ENCODE data around the gene IFI27L1. TPM values are rescaled to one million over a fixed set of nuclear protein-coding genes. Genes with fewer than 3 reads are reported as not detected.
A peak's percentile ranks its signal among the peaks of the same experiment; 100 is the strongest.

Gene IFI27L1
- total RNA-seq, 1 donor from 2014 or later, result 24.7 TPM

DNA sequence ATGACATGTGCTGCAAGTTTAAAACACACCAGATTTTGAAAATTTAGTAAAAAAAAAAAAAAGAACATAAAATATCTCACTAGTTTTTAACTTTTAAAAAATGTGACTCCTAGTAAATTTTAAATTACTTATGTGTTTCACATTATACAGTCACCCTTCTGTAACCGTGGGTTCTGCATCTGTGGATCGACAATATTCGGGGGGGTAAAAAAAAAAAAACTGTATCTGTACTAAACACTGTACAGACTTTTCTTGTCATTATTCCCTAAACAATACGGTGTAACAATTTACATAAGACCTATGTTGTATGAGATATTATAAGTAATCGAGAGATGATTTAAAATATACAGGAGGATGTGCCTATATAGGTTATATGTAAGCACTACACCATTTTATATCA, 3.3 kb upstream of the IFI27L1 start:
- Histone ChIP-seq H3K27me3 (ENCODE audit: control insufficient read depth, insufficient read depth, low read length) (no peaks in the 10 kb centered on the region), H3K36me3 (ENCODE audit: control insufficient read depth, insufficient read depth, low read length) (peaks cover 3% of the 10 kb centered on the region), H3K4me3 (ENCODE audit: low read depth, low read length) (no peak overlapping the region)
- TF ChIP-seq CTCF (IDR thresholded peaks at IDR 0.05; ENCODE audit: insufficient read depth, low read length, poor library complexity, severe bottlenecking), result no peak
- DNase-seq (ENCODE audit: low read depth), result no peak

DNA sequence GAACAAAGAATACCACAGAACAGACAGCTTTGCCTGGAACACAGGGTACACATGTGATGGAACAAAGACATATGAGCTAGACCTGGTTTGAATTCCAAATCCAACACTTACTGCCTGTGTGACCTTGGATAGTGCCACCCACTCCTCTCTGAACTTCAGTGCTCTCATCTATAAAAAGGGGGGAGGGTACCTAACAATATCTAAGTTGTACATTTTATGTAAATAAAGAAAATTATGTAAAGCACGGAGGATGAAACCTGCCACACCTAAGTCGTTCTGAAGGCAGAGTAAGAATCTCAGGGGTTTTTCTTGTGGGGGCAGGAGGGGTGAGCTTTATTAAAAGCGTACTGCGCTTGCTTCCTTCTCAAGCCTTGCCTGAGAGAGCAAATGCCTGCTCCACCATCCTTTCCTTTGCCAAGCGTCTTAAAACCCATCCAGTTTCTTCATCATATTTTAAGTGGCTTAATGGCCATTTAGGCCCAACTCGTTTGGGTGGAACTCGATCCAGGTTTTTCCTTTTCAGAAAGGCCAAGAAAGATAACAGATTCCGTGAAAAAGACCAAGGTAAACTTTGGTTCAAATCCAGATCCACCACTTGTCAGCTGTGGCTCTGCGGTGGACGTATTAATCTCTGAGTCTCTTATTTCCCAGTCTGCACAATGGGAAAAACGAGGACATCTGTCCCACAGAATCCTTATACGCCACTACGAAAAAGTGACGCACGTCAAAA, 1.1 kb upstream of the IFI27L1 start:
- H3K4me3 ChIP-seq (ENCODE audit: low read depth, low read length), result peak overlapping the region; percentile 88
- no peak for TF ChIP-seq CTCF (IDR thresholded peaks at IDR 0.05; ENCODE audit: insufficient read depth, low read length, poor library complexity, severe bottlenecking)
- DNase-seq (ENCODE audit: low read depth), result no peak
- H3K27me3 ChIP-seq (ENCODE audit: control insufficient read depth, insufficient read depth, low read length), result no peaks in the 10 kb centered on the region
- H3K36me3 ChIP-seq (ENCODE audit: control insufficient read depth, insufficient read depth, low read length), result peaks cover 3% of the 10 kb centered on the region

- Histone ChIP-seq H3K27me3 (ENCODE audit: control insufficient read depth, insufficient read depth, low read length) (no peaks in the 10 kb centered on the region), H3K36me3 (ENCODE audit: control insufficient read depth, insufficient read depth, low read length) (peaks cover 3% of the 10 kb centered on the region), H3K4me3 (ENCODE audit: low read depth, low read length) (peak overlapping the region; percentile 88)
- DNase-seq (ENCODE audit: low read depth), result no peak
- no peak for TF ChIP-seq CTCF (IDR thresholded peaks at IDR 0.05; ENCODE audit: insufficient read depth, low read length, poor library complexity, severe bottlenecking)
Observed at GRCh38 chr14:94081386-94081820, 293 bp downstream of the IFI27L1 start.

DNA sequence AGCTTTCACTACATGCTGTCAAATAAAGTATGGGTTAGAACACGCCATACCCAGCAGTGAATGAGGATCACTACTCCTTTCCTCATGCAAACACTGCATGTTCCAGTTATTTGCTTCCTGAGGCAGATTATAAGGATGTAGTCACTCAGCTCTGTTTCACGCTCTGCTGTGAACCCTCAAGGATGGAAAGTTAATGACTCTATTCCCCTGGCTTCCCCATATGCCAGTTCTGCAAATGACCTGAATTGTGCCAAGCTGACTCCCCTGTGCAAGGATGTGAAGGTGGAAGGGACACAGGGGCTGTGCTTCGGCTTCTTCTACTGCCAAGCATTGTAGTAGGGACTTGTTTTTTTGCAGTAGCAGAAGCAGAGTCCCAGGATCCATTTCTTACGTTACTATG, 6.8 kb downstream of the IFI27L1 start:
- Histone ChIP-seq H3K36me3 (ENCODE audit: control insufficient read depth, insufficient read depth, low read length) (no peaks in the 10 kb centered on the region), H3K27me3 (ENCODE audit: control insufficient read depth, insufficient read depth, low read length) (no peaks in the 10 kb centered on the region), H3K4me3 (ENCODE audit: low read depth, low read length) (no peak overlapping the region)
- TF ChIP-seq CTCF (IDR thresholded peaks at IDR 0.05; ENCODE audit: insufficient read depth, low read length, poor library complexity, severe bottlenecking), result no peak
- no peak for DNase-seq (ENCODE audit: low read depth)

DNA sequence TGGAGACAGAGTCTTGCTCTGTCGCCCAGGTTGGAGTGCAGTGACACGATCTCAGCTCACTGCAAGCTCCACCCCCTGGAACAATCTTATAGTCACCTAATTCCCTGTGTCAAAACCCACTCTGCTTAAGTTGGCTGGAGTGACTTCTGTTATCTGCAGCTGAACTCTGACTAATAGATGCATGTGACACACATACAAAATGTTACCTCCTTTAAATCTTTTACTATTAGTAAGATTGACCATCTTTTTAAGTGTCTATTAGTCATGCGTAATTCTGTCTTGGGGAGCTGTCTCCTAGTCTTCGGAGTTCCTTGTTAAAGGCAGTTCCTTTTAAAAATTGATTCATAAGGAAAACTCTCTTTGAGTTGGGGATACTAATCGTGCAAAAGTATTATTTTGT, 7.4 kb downstream of the IFI27L1 start:
- H3K36me3 ChIP-seq (ENCODE audit: control insufficient read depth, insufficient read depth, low read length), result no peaks in the 10 kb centered on the region
- no peak overlapping the region for H3K4me3 ChIP-seq (ENCODE audit: low read depth, low read length)
- H3K27me3 ChIP-seq (ENCODE audit: control insufficient read depth, insufficient read depth, low read length), result no peaks in the 10 kb centered on the region
- no peak for DNase-seq (ENCODE audit: low read depth)
- no peak for TF ChIP-seq CTCF (IDR thresholded peaks at IDR 0.05; ENCODE audit: insufficient read depth, low read length, poor library complexity, severe bottlenecking)

DNA sequence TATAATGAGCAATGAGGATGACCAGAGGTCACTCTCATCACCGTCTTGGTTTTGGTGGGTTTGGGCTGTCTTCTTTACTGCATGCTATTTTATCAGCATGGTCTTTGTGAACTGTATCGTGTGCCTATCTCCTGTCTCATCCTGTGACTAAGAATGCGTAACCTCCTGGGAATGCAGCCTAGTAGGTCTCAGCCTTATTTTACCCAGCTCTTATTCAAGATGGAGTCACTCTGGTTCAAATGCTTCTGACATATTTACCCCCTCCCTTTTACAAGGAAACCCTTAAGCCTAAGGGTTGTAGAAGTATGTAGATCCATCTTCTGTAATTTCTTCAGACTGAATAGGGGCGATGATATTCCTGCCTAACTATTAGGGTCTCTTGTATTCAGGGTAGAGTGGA, 8.4 kb downstream of the IFI27L1 start:
- Histone ChIP-seq H3K4me3 (ENCODE audit: low read depth, low read length) (no peak overlapping the region), H3K36me3 (ENCODE audit: control insufficient read depth, insufficient read depth, low read length) (no peaks in the 10 kb centered on the region), H3K27me3 (ENCODE audit: control insufficient read depth, insufficient read depth, low read length) (no peaks in the 10 kb centered on the region)
- no peak for TF ChIP-seq CTCF (IDR thresholded peaks at IDR 0.05; ENCODE audit: insufficient read depth, low read length, poor library complexity, severe bottlenecking)
- no peak for DNase-seq (ENCODE audit: low read depth)
